ENCODE measurements around the gene ZNHIT3.
A peak's percentile ranks its signal among the peaks of the same experiment; 100 is the strongest.
"Not testable (repeated sequence)": the region's sequence is repeated elsewhere in the genome, so short reads cannot be mapped to it uniquely, and the experiment has no call there.

ZNHIT3 gene

GRCh38 chr17:36468903-36469635, 17.4 kb upstream of the ZNHIT3 start:
- DNase-seq (ENCODE audit: low spot score in 2 of 2) (no peak), ATAC-seq (replicated peaks; ENCODE audit: extremely low read depth, poor library complexity, severe bottlenecking) (no peak)
- H3K27me3 Mint-ChIP-seq = peaks cover 66% of the 10 kb centered on the region
- H3K36me3 Mint-ChIP-seq (ENCODE audit: insufficient read depth) = no peaks in the 10 kb centered on the region
- no peak overlapping the region for H3K27ac Mint-ChIP-seq (ENCODE audit: low read depth)
- H3K4me3 Mint-ChIP-seq = no peak overlapping the region
- H3K9me3 Mint-ChIP-seq = no peaks in the 10 kb centered on the region
- no peaks in the 10 kb centered on the region for H3K4me1 Mint-ChIP-seq

GRCh38 chr17:36469733-36470132, 16.7 kb upstream of the ZNHIT3 start:
- Mint-ChIP-seq H3K36me3 (ENCODE audit: insufficient read depth) (no peaks in the 10 kb centered on the region), H3K4me3 (no peak overlapping the region), H3K27ac (ENCODE audit: low read depth) (no peak overlapping the region), H3K27me3 (peaks cover 70% of the 10 kb centered on the region), H3K4me1 (no peaks in the 10 kb centered on the region), H3K9me3 (no peaks in the 10 kb centered on the region)
- ATAC-seq (replicated peaks; ENCODE audit: extremely low read depth, poor library complexity, severe bottlenecking) = no peak
- DNase-seq (ENCODE audit: low spot score in 2 of 2) = no peak

GRCh38 chr17:36470499-36470898, 16.0 kb upstream of the ZNHIT3 start:
- H3K4me1 Mint-ChIP-seq = no peaks in the 10 kb centered on the region
- ATAC-seq (replicated peaks; ENCODE audit: extremely low read depth, poor library complexity, severe bottlenecking) = no peak
- no peak overlapping the region for H3K4me3 Mint-ChIP-seq
- no peak overlapping the region for H3K27ac Mint-ChIP-seq (ENCODE audit: low read depth)
- H3K36me3 Mint-ChIP-seq (ENCODE audit: insufficient read depth) = no peaks in the 10 kb centered on the region
- no peak for DNase-seq (ENCODE audit: low spot score in 2 of 2)
- H3K27me3 Mint-ChIP-seq = peaks cover 70% of the 10 kb centered on the region
- H3K9me3 Mint-ChIP-seq = no peaks in the 10 kb centered on the region

- Mint-ChIP-seq H3K4me3 (no peak overlapping the region), H3K4me1 (no peaks in the 10 kb centered on the region), H3K9me3 (no peaks in the 10 kb centered on the region), H3K27ac (ENCODE audit: low read depth) (no peak overlapping the region), H3K36me3 (ENCODE audit: insufficient read depth) (no peaks in the 10 kb centered on the region), H3K27me3 (peaks cover 61% of the 10 kb centered on the region)
- ATAC-seq (replicated peaks; ENCODE audit: extremely low read depth, poor library complexity, severe bottlenecking) (no peak), DNase-seq (ENCODE audit: low spot score in 2 of 2) (no peak)
Observed at GRCh38 chr17:36474571-36474970, 11.9 kb upstream of the ZNHIT3 start.

GRCh38 chr17:36475346-36475970, 11.0 kb upstream of the ZNHIT3 start:
- peaks cover 61% of the 10 kb centered on the region for H3K27me3 Mint-ChIP-seq
- no peaks in the 10 kb centered on the region for H3K4me1 Mint-ChIP-seq
- ATAC-seq (replicated peaks; ENCODE audit: extremely low read depth, poor library complexity, severe bottlenecking) (no peak), DNase-seq (ENCODE audit: low spot score in 2 of 2) (no peak)
- H3K36me3 Mint-ChIP-seq (ENCODE audit: insufficient read depth) = no peaks in the 10 kb centered on the region
- no peaks in the 10 kb centered on the region for H3K9me3 Mint-ChIP-seq
- no peak overlapping the region for H3K4me3 Mint-ChIP-seq
- H3K27ac Mint-ChIP-seq (ENCODE audit: low read depth) = no peak overlapping the region

- DNase-seq (ENCODE audit: low spot score in 2 of 2) = no peak
- peak overlapping the region; percentile 77 for H3K4me3 Mint-ChIP-seq
Observed at GRCh38 chr17:36481829-36482228, 4.7 kb upstream of the ZNHIT3 start.

GRCh38 chr17:36482611-36483504, 3.6 kb upstream of the ZNHIT3 start:
- Mint-ChIP-seq H3K36me3 (ENCODE audit: insufficient read depth) (peaks cover 9% of the 10 kb centered on the region), H3K4me1 (peaks cover 19% of the 10 kb centered on the region), H3K27ac (ENCODE audit: low read depth) (no peak overlapping the region), H3K4me3 (peak overlapping the region; percentile 77), H3K9me3 (no peaks in the 10 kb centered on the region), H3K27me3 (peaks cover 39% of the 10 kb centered on the region)
- peak; percentile 57 to 73 for DNase-seq (ENCODE audit: low spot score in 2 of 2)
- ATAC-seq (replicated peaks; ENCODE audit: extremely low read depth, poor library complexity, severe bottlenecking) = peak; percentile 48

More at GRCh38 chr17:36481829-36482228, 4.7 kb upstream of the ZNHIT3 start:
- ATAC-seq (replicated peaks; ENCODE audit: extremely low read depth, poor library complexity, severe bottlenecking) = no peak
- peaks cover 14% of the 10 kb centered on the region for H3K4me1 Mint-ChIP-seq
- no peak overlapping the region for H3K27ac Mint-ChIP-seq (ENCODE audit: low read depth)
- peaks cover 49% of the 10 kb centered on the region for H3K27me3 Mint-ChIP-seq
- no peaks in the 10 kb centered on the region for H3K9me3 Mint-ChIP-seq
- peaks cover 5% of the 10 kb centered on the region for H3K36me3 Mint-ChIP-seq (ENCODE audit: insufficient read depth)

GRCh38 chr17:36484021-36484420, 2.5 kb upstream of the ZNHIT3 start:
- H3K4me3 Mint-ChIP-seq = peak overlapping the region; percentile 60
- not testable (repeated sequence) for H3K9me3 Mint-ChIP-seq; DNase-seq (ENCODE audit: low spot score in 2 of 2); ATAC-seq (replicated peaks; ENCODE audit: extremely low read depth, poor library complexity, severe bottlenecking); H3K36me3 Mint-ChIP-seq (ENCODE audit: insufficient read depth); H3K27ac Mint-ChIP-seq (ENCODE audit: low read depth)
- H3K4me1 Mint-ChIP-seq = peaks cover 24% of the 10 kb centered on the region
- peaks cover 38% of the 10 kb centered on the region for H3K27me3 Mint-ChIP-seq

GRCh38 chr17:36485027-36485426, 1.5 kb upstream of the ZNHIT3 start:
- peak overlapping the region; percentile 93 for H3K4me3 Mint-ChIP-seq
- ATAC-seq (replicated peaks; ENCODE audit: extremely low read depth, poor library complexity, severe bottlenecking) (no peak), DNase-seq (ENCODE audit: low spot score in 2 of 2) (no peak)
- peaks cover 13% of the 10 kb centered on the region for H3K36me3 Mint-ChIP-seq (ENCODE audit: insufficient read depth)
- no peaks in the 10 kb centered on the region for H3K9me3 Mint-ChIP-seq
- H3K27me3 Mint-ChIP-seq = peaks cover 28% of the 10 kb centered on the region
- H3K4me1 Mint-ChIP-seq = peaks cover 29% of the 10 kb centered on the region
- no peak overlapping the region for H3K27ac Mint-ChIP-seq (ENCODE audit: low read depth)

- peaks cover 14% of the 10 kb centered on the region for H3K36me3 Mint-ChIP-seq (ENCODE audit: insufficient read depth)
- peaks cover 32% of the 10 kb centered on the region for H3K4me1 Mint-ChIP-seq
- peaks cover 20% of the 10 kb centered on the region for H3K27me3 Mint-ChIP-seq
- ATAC-seq (replicated peaks; ENCODE audit: extremely low read depth, poor library complexity, severe bottlenecking) (no peak), DNase-seq (ENCODE audit: low spot score in 2 of 2) (no peak)
- H3K27ac Mint-ChIP-seq (ENCODE audit: low read depth) = peak overlapping the region; percentile 94
- H3K4me3 Mint-ChIP-seq = peak overlapping the region; percentile 93
- H3K9me3 Mint-ChIP-seq = no peaks in the 10 kb centered on the region
Observed at GRCh38 chr17:36485805-36486203, 677 bp upstream of the ZNHIT3 start.

GRCh38 chr17:36493956-36494355, 7.5 kb downstream of the ZNHIT3 start:
- ATAC-seq (replicated peaks; ENCODE audit: extremely low read depth, poor library complexity, severe bottlenecking) (no peak), DNase-seq (ENCODE audit: low spot score in 2 of 2) (no peak)
- H3K27ac Mint-ChIP-seq (ENCODE audit: low read depth) = no peak overlapping the region
- H3K27me3 Mint-ChIP-seq = no peaks in the 10 kb centered on the region
- peaks cover 23% of the 10 kb centered on the region for H3K4me1 Mint-ChIP-seq
- H3K4me3 Mint-ChIP-seq = no peak overlapping the region
- H3K36me3 Mint-ChIP-seq (ENCODE audit: insufficient read depth) = peaks cover 62% of the 10 kb centered on the region
- H3K9me3 Mint-ChIP-seq = no peaks in the 10 kb centered on the region

- no peak overlapping the region for H3K27ac Mint-ChIP-seq (ENCODE audit: low read depth)
Observed at GRCh38 chr17:36494674-36495073, 8.2 kb downstream of the ZNHIT3 start.

More at GRCh38 chr17:36494674-36495073, 8.2 kb downstream of the ZNHIT3 start:
- Mint-ChIP-seq H3K9me3 (no peaks in the 10 kb centered on the region), H3K27me3 (no peaks in the 10 kb centered on the region), H3K4me3 (no peak overlapping the region), H3K4me1 (peaks cover 21% of the 10 kb centered on the region), H3K36me3 (ENCODE audit: insufficient read depth) (peaks cover 61% of the 10 kb centered on the region)
- ATAC-seq (replicated peaks; ENCODE audit: extremely low read depth, poor library complexity, severe bottlenecking) (no peak), DNase-seq (ENCODE audit: low spot score in 2 of 2) (no peak)
